HL-60 (cell line): ENCODE measurements around the gene TMEM50A.

ENCODE experiments used
- DNase-seq, 2 experiments: peaks; one replicate each; pipeline ENCODE4 v3.0.0-alpha.2; 2010 to 2020; ENCODE audit warnings: low read depth in 1 of 2, low spot score in 1 of 2
- H3K27ac ChIP-seq: fragments of 250-450 bp; sonication (Bioruptor Pico); replicated peaks from 2 replicates; pipeline ENCODE4 v1.5.1; 2020; ENCODE audit warnings: mild to moderate bottlenecking, moderate library complexity
- H3K27me3 ChIP-seq: fragments of 250-450 bp; sonication (Bioruptor Pico); 2 replicates; pipeline ENCODE4 v1.5.1; 2021; ENCODE audit warnings: mild to moderate bottlenecking, moderate library complexity; ENCODE audit not compliant: insufficient read depth, poor library complexity, severe bottlenecking
- H3K4me3 ChIP-seq: replicated peaks from 2 replicates; pipeline ENCODE4 v1.5.1; 2011; ENCODE audit warnings: mild to moderate bottlenecking, control low read depth, low read length; ENCODE audit not compliant: insufficient read depth
- CTCF ChIP-seq: IDR thresholded peaks from one replicate; pipeline ENCODE4 v1.5.1; 2011; ENCODE audit warnings: low read length, control low read depth, inconsistent platforms; ENCODE audit not compliant: insufficient read depth
- GABPA ChIP-seq: IDR thresholded peaks from 2 replicates; pipeline ENCODE4 v1.6.1; 2012; ENCODE audit warnings: low read depth
- POLR2AphosphoS5 ChIP-seq: IDR thresholded peaks from 2 replicates; pipeline ENCODE4 v1.6.1; 2012; ENCODE audit warnings: low read depth
- SPI1 ChIP-seq: IDR thresholded peaks from 2 replicates; pipeline ENCODE4 v1.6.1; 2012; ENCODE audit warnings: low read depth, mild to moderate bottlenecking, borderline replicate concordance
- TF ChIP-seq, protein P1 (sequence below): IDR thresholded peaks from 2 replicates; pipeline ENCODE4 v1.6.1; 2012; ENCODE audit warnings: low read depth; ENCODE audit not compliant: insufficient replicate concordance

Gene TMEM50A

GRCh38 chr1:25338986-25339385 lies 852 bp downstream of the TMEM50A start:
- Histone ChIP-seq H3K27ac (peak overlapping the region; percentile 86), H3K4me3 (peak overlapping the region; percentile 93), H3K27me3 (no peaks in the 10 kb centered on the region)
- TF ChIP-seq CTCF (no peak), SPI1 (no peak), GABPA (no peak), POLR2AphosphoS5 (no peak)
- TF ChIP-seq, protein P1, sequence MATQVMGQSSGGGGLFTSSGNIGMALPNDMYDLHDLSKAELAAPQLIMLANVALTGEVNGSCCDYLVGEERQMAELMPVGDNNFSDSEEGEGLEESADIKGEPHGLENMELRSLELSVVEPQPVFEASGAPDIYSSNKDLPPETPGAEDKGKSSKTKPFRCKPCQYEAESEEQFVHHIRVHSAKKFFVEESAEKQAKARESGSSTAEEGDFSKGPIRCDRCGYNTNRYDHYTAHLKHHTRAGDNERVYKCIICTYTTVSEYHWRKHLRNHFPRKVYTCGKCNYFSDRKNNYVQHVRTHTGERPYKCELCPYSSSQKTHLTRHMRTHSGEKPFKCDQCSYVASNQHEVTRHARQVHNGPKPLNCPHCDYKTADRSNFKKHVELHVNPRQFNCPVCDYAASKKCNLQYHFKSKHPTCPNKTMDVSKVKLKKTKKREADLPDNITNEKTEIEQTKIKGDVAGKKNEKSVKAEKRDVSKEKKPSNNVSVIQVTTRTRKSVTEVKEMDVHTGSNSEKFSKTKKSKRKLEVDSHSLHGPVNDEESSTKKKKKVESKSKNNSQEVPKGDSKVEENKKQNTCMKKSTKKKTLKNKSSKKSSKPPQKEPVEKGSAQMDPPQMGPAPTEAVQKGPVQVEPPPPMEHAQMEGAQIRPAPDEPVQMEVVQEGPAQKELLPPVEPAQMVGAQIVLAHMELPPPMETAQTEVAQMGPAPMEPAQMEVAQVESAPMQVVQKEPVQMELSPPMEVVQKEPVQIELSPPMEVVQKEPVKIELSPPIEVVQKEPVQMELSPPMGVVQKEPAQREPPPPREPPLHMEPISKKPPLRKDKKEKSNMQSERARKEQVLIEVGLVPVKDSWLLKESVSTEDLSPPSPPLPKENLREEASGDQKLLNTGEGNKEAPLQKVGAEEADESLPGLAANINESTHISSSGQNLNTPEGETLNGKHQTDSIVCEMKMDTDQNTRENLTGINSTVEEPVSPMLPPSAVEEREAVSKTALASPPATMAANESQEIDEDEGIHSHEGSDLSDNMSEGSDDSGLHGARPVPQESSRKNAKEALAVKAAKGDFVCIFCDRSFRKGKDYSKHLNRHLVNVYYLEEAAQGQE, result no peak
- DNase-seq, result no peak

DNA sequence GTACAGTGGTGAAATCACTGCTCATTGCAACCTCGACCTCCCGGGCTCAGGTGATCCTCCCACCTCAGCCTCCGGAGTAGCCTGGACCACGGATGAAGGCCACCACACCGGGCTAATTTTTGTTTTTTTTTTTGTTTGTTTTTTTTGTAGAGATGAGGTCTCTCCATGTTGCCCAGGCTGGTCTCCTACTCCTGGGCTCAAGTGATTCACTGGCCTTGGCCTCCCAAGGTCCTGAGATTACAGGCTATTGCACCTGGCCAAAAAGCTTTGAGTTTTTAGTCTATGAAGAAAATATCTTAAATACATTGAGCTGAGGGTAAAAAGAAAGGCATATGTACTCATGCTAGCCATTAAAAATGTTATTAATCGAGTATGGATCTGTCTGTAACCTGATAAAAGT lies 3.6 kb downstream of the TMEM50A start:
- no peaks in the 10 kb centered on the region for H3K27me3 ChIP-seq
- H3K27ac ChIP-seq, result no peak overlapping the region
- DNase-seq, result no peak
- TF ChIP-seq, protein P1, result no peak
- TF ChIP-seq CTCF (no peak), POLR2AphosphoS5 (no peak), SPI1 (no peak)
- H3K4me3 ChIP-seq, result no peak overlapping the region

DNA sequence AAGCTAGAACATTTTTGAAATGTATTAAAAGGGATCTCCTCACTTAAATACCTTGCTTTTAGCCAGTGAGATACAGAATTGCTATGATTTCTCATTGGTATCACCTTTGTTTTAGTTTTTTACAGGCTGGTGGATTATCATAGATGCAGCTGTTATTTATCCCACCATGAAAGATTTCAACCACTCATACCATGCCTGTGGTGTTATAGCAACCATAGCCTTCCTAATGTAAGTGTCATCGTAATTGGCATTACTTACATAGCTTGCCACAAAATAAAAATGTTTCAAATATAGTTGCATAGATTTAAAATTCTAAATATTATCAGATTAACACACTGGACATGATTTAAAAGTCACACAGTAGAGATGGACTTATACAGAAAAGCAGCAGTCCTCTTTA lies 4.7 kb downstream of the TMEM50A start:
- DNase-seq, result no peak
- no peak overlapping the region for H3K27ac ChIP-seq
- no peak overlapping the region for H3K4me3 ChIP-seq
- TF ChIP-seq SPI1 (no peak), CTCF (no peak), GABPA (no peak), POLR2AphosphoS5 (no peak)
- TF ChIP-seq, protein P1, result no peak
- no peaks in the 10 kb centered on the region for H3K27me3 ChIP-seq
